Stimulated activated CD4-positive, alpha-beta T cell treated with anti-CD3 and anti-CD28 coated beads, TNF-alpha, amount 100 ng/mL, for 24 hours (primary cell): Measurements from ENCODE around the gene MAPK14.

Experiments used
- DNase-seq, 3 experiments: peaks; one replicate each; pipeline ENCODE4 v3.0.0-alpha.2; 2020; ENCODE audit warnings: low read depth in 3 of 3

MAPK14 gene

DNA sequence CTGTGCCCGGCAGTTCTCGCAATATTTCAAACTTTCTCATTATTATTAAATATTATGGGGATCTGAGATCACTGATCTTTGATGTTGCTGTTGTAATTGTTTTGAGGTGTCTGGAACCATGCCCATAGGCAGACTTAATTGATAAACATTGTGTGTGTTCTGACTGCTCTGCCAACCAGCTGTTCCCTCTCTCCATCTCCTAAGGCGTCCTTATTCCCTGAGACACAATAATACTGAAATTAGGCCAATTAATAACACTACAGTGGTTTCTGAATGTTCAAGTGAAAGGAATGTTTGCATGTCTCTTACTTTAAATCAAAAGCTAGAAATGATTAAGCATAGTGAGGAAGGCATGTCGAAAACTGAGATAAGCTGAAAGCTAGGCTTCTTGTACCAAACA lies 7.6 kb downstream of the MAPK14 start:
- no peak for DNase-seq

DNA sequence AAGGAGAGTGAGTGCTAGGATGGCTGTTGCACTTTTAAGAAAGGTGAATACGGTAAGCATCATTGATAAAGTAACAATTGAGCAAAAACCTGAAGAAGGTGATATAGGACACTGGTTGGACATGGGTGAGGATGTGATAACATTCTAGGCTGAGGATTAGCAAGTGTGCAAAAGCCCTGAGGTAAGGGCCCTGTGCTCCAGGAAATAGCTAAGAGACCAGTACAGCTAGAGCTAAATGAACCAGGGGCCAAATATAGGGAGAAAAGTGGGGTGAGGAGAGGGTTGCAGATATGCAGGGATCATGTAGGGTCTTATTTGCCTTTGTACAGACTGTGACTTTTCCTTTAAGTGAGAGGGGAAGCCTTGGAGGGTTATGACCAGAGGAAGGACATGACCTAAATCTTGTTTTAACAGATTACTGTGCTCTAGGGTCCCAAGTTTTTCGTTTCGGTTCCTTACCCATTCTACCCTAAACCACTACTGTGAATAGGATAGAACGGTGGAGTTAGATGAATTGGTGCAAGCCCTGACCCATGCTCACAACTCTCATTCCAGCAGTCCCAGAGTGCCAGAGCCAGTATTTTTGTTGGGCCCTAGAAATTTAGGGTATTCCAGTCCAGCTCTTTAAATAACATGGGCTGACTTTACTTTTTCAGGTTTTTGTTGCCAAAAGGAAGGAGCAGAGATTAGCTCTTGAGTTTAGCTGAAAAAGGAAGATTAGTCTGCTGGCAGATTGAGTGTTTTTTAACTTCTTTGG lies 10.7 kb downstream of the MAPK14 start:
- DNase-seq = no peak

DNA sequence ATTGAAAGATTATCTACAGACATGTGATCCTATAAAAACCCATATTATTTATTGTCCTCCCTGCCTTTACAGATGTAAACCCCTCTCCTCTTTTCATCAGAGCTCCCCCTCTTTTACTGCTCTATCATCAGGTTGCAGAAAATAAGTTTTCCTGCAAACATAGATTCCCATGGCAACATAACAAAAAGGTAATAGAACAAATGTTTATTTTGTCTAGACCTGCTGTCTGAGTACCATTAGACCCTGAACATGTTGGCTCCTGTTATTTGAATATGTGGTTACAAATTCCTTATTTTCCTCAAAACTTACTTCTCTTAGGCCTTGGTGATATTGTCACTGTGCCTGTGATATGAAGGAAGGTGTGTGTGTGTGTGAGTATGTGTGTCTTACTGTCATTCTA lies 11.5 kb downstream of the MAPK14 start:
- no peak for DNase-seq

DNA sequence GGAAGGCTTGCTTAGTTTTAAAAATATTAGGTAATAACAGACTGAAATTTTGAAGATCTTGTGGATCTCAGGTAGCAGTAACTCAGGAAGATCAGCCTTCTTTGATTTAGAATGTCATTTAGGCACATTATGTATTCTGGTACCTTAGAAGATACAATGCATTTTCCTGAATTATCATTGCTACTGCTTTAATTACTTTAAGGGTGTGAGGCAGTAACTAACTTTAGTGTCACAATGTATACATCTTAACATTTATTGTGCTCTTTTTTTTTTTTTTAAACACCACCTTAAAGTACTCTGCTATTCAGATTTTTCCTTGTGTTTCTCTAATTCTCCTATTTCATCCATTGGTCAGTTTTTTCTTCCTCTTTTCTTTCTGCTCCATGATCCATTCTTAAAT lies 13.3 kb downstream of the MAPK14 start:
- no peak for DNase-seq

DNA sequence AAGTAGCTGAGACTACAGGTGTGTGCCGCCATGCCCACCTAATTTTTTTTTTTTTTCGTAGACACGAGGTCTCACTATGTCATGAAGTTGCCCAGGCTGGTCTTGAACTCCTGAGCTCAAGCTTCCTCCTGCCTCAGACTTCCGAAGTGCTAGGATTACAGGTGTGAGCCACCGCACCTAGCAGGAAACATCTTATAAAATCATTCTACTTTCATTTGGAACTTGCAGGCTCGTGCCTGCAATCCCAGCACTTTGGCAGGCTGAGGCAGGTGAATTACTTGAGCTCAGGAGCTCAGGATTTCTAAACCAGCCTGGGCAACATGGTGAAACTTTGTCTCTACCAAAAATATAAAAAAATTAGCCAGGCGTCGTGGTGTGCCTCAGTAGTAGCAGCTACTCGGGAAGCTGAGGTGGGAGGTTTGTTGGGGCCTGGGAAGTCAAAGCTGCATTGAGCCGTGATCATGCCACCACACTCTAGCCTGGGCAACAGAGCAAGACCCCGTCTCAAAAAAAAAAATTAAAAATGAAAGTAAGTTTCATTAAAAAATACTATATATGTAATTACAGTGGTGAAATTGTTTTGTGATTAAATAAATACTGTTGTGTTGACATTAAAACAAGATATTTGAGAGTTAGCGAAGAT lies 15.1 kb downstream of the MAPK14 start:
- no peak for DNase-seq

DNA sequence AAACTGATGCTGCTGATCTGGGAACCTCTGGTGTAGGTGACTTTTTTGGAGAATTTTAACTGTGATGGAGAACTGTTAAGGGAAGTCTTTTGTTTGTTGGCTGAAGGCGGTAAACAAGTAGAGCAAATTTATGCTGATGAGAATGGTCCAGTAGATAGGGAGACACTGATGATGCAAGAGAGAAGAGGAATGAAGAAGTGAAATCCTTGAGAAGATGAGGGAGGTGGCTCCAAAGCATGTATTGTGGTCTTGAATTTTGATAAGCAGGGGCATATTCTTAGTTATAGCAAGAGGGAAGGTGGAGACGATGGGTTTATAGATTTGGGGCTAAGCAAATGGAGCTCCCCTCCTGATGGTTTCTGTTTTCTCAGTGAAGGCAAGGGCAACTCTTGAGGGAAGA lies 22.0 kb downstream of the MAPK14 start:
- DNase-seq = no peak

DNA sequence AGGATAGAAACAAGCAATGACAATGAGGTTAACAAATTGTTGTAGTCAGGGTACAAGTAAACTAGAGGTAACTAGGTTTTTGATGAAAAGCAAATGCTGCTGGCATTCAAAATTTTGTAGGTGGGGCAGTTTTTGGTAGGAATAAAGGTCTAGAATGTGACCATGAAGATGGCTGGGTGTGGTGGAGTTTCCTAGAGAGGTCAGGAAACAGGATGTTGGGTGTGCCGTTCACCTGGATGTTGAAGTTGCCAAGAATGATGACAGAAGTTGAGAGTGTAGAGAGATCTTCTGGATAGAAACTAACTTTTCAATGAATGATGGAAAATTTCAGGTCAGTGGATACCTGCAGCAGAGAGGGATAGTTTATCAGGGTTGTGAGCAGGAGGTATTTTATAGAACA lies 22.7 kb downstream of the MAPK14 start:
- DNase-seq = no peak

DNA sequence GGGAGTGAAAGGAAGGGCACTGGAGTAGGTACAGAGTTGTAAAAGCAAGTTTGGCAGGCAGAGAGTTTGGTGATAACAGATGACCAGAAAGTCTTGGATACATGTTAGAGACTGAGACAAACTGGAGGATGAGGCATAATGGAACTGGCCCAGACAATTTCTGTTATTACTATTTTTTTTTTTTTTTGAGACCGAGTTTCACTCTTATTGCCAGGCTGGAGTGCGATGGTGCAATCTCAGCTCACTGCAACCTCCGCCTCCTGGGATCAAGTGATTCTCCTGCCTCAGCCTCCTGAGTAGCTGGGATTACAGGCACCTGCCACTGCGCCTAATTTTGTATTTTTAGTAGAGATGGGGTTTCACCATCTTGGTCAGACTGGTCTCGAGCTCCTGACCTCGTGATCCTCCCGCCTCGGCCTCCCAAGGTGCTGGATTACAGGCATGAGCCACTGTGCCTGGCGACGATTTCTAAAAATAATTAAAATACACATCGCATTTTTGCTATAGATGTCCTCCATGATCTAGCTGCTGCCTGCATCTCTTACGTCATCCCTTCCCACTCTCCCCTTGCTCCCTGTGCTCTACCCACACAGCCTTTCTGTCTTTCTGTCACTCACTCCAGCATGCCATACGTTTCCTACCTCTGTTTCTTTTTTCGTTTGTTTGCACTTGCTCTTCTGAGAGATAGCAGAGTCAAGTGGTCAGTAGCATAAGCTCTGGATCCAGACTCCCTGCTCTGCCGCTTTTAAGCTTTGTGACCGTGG lies 23.5 kb downstream of the MAPK14 start:
- DNase-seq = no peak

DNA sequence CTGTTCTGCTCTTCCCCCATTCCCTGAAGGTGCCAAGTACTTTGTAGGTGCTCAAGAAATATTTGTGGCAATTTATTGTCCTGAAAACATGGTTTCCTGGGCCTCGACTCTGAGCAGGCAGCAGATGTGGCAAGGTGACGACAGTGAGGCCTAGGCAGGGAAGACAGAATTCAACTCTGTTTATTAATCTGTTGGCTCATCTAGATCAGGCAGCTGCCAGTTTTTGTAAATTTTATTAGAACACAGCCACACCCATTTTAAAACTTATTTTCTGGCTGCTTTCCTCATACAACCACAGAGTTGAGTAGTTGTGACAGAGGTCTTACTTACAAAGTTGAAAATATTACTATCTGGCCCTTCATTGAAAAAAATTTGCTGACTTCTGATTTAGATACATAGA lies 24.5 kb downstream of the MAPK14 start:
- DNase-seq = no peak

DNA sequence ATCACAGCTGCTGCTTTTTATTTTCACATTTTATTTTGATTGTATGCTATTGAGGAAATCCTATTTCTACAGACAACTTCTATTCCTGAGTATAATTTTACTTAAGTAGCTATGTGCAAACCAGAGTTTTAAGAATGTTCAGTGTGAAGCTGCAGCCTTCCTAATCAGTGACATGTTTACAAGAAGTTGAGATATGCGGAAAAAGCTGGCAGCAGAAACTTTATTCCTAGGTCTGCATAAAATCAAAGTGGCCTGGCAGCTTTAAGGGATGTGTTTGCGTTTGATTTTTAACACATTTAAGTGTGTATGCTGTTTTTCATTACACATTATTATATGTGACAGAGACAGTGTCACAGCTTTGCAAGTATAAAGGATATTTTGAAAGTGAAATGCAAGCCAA lies 26.3 kb downstream of the MAPK14 start:
- no peak for DNase-seq

DNA sequence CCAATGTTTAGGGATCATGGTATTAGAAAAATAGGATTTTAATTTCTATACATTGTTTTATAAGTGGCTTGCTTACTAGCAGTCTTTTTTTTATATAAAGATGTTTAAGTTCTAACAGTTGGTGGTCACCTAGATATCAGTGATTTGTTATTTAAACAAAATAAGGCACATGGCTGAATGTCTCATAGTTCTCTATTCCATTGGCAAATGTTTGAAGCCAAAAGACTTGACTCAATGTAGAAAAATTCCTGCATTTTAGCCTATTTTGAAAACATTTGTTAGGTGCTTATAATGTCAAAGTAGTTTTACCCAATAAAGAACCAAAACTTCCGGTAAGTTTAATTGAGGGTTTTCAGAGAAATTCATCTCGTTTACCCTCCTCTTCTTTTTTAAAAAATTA lies 26.8 kb downstream of the MAPK14 start:
- no peak for DNase-seq

DNA sequence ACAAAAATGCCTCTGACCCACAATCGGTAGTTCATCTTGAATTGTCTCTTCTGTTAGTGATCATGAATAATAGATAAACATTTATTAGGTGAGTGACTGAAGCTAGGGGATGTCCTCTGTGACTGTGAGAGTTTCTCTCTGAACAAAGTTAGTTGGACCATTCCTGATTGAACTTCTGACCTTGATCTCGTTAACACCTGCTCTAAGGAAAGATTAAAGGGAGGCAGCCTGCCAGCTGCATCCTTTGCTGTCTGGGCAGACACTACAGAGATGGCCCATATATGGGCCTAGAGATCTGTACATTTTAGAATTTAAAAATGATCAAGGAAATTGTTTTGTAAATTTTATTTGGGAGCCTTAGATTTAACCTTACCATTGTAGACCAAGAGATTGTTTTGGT lies 27.3 kb downstream of the MAPK14 start:
- no peak for DNase-seq

DNA sequence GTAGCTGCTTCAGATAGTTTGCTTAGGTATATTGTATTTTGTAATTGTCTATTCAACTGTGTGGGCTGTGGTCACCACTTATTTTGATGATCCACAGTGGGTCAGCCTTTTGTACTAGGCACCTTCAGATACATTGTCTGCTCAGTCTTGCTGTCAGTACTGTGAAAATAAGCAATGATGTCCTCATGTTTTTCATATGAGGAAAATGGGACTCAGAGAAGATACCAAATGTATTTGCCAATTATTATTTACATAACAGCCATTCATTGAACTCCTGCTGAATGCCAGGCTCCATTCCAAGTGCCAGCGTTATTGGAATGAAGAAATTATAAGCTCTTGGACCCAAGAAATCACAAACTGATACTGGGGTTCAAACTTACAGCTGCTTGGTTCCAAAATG lies 28.6 kb downstream of the MAPK14 start:
- no peak for DNase-seq

DNA sequence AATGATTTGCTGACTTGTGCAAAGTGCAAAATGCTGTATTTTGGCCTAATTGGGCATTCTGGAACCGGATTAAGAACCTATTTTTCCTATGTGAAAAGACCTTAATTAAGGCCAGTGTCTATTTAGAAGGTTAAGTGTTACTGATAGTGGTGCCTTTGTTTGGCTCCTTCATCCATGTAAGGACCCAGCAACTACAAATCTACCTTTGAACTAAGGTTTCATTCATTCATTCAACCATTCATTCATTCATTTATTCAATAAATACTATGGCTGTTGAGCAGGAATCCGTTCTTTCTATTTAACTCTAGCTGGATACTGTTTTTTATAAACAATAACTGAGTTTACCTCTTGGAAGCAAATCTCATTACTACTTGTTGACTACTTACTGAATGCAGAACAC lies 33.6 kb downstream of the MAPK14 start:
- DNase-seq = no peak

DNA sequence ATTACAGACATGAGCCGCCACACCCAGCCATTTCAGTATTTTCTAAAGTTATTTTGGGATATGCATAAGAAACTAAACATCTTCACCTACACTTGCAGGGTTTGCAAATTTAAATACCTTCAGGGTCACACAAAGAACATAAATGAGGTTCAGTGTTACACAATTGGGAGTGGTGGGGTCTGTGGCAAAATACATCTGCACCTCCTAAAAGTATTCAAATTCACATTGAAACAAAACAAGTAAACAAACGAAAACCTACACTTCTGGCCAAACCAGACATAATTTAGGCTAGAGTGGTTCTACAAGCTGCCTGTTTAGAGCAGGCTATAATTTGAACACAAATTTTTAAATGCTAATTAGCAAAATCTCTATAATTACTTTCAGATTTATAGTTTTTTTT lies 34.6 kb downstream of the MAPK14 start:
- DNase-seq = no peak

DNA sequence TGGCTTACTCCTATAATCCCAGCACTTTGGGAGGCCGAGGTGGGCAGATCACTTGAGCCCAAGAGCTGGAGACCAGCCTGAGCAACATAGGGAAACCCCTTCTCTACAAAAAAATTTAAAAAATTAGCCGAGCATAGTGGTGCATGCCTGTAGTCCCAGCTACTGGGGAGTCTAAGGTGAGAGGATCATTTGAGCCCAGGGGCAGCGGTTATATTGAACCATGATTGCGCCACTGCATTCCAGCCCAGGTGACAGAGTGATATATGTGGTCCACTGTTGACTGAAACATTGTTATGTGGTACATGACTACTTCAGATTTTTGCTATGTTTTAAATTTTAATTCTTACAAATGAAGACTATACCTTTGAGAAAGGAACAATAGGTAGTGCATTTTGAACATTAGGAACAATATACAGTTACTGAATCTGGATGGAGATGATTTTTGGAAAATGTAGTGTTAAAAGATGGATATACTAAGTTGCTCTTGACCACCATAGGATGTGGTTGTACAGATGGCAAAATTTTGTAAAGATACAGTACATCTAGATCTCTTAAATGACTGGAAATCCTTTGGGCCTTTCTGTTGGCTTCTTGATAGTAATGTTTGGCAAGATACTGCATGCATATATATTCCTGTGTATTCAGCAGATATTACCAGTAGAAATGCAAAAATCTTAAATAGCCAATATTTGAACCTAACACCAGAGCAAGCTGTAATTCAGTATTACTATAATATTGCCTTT lies 35.9 kb downstream of the MAPK14 start:
- DNase-seq = no peak

DNA sequence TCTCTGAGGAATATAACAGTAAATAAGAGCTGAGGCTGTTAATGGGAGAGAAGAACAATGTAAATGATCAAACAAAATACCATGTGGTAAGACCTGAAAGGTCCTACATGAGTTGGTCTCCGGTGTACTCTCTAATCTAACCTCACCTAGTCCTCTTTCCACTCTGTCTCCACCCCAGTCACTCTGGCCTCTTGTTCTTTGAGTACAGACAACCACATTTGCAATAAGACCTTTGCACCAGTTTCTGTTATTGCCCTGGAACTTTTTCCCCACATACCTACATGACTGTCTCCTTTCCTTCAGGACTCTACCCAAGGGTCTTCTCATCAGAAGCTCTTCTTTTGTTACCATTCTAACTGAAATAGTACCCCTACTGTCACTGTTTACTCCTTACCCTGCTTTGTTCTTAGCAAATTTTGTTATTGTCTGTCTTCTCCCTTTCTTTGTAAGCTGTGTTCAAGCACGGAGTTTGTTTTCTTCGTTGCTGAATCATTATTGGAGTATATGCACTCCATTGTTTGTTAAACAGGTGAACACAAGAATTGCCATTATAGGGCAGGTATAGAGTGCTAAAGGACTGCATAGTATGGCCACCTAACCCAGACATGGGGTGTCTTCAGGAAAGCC lies 37.3 kb downstream of the MAPK14 start:
- no peak for DNase-seq

DNA sequence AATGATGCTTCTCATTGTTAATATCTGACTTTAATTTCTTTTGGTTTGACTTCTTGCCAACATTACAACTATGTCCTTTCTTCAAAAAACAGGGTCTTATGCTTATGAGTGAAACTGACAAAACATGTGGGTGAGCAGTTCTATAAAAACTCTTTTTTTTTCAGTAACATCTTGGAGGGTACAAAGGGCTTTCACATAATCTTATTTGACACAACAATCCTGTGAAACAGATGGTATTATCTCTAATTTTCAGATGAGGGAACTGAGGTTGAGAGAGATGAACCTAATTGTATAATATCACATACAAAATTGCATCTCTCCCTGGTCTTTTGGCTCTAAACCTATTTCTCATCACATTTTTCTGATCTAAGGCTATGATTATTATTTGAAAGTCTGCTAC lies 38.3 kb downstream of the MAPK14 start:
- DNase-seq = no peak

DNA sequence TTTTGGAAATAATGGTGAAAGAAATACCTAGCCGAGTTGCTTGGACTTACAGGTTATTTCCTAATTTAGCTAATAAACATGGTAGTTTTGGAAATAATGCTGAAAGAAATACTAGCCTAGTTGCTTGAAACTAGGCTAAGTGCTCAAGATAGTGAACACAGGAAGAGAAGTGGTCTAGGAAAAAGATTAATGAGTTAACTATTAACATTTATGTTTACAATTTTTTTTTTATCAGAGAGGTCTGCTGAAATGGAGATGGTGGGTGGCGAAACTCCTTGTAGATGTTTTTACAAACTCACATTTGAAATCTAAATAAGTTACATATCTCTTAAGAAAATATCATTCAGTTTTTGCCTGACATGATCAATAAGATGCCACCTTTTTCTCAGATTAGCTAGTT lies 39.2 kb downstream of the MAPK14 start:
- no peak for DNase-seq

DNA sequence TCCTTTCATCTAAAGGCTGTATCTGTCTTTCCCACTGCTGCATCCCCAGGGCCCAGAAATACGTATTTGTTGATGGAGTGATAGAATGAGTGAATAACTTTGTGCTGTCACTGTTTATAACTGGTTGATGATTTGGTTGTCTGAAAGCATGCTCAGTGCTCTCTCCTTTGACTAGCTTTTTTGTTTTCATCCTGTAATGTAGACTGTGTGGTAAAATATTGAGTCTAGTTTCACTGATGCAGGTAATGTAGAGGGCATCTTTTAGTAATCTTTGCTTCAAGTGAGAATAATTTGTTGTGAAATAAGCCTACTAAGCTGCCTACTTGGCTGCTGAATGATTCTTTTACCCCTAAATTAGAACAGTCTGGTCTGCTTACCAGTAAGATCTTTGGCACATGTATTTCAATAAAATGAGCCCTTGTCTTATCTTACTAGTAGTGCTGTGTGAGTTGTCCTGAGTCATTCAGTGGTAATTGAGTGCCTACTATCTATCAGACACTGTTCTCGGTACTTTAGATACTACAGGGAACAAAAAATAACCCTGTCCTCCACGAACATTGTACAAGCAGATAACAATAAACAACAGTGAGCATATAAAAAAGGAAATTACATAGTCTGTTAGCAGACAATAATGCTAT lies 39.9 kb downstream of the MAPK14 start:
- DNase-seq = no peak

DNA sequence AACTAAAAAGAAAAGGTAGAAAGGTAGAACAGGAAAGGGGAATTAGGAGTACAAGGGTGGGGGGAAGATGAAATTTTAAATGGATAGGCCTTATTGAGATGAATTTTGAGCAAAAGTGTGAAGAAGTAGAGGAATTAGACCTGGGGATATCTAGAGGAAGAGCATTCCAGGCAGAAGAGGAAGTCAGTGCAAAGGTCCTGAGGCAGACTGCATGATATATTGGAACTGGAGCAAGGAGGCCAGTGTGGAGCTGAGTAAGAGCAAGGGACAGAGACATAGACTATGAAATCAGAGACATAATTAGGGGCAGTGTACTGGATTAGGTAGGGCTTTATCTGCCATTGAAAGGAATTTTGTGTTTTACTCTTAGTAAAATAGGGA lies 40.4 kb downstream of the MAPK14 start:
- DNase-seq = no peak
